CD4-positive, alpha-beta memory T cell (primary cell): ENCODE measurements around the gene CUTA. TPM values are rescaled to one million over a fixed set of nuclear protein-coding genes. Genes with fewer than 3 reads are reported as not detected.

Source experiments
- CTCF ChIA-PET: fragments of 350-600 bp; sonication (Branson Sonifier 250); formaldehyde crosslinking; loops from one replicate; lab custom pipeline; 2021; ENCODE audit warnings: inconsistent platforms; ENCODE audit not compliant: partially characterized antibody; lab: Charles Lee
- POLR2A ChIA-PET: fragments of 350-600 bp; sonication (Branson Sonifier 250); formaldehyde crosslinking; loops from one replicate; lab custom pipeline; 2021; ENCODE audit not compliant: partially characterized antibody; lab: Charles Lee
- DNase-seq, 5 donors: peaks; one replicate each; pipeline versions ENCODE4 v3.0.0 to v3.0.0-alpha.2; 2020 to 2022; ENCODE audit warnings: mixed read lengths in 1 of 5
- H3K27ac ChIP-seq: one replicate; pipeline ENCODE4 v1.7.0; 2013; ENCODE audit warnings: low read depth, low read length
- H3K27me3 ChIP-seq: 2 replicates; pipeline ENCODE4 v1.7.0; 2013; ENCODE audit warnings: mild to moderate bottlenecking, low read length, moderate library complexity; ENCODE audit not compliant: insufficient read depth
- H3K36me3 ChIP-seq: 2 replicates; pipeline ENCODE4 v1.7.0; 2013; ENCODE audit warnings: mild to moderate bottlenecking, low read length, moderate library complexity; ENCODE audit not compliant: insufficient read depth
- H3K4me1 ChIP-seq: 2 replicates; pipeline ENCODE4 v1.7.0; 2013; ENCODE audit warnings: mild to moderate bottlenecking, low read length, moderate library complexity; ENCODE audit not compliant: insufficient read depth
- H3K4me3 ChIP-seq, 2 donors: one replicate each; pipeline ENCODE4 v1.7.0; 2013; ENCODE audit warnings: low read length in 2 of 2, mild to moderate bottlenecking in 1 of 2
- H3K9me3 ChIP-seq, 2 donors: one replicate each; pipeline ENCODE4 v1.7.0; 2013; ENCODE audit warnings: low read length in 2 of 2, control low read depth in 1 of 2; ENCODE audit not compliant: control insufficient read depth in 1 of 2
- H3K27ac Mint-ChIP-seq, 7 donors: one replicate each; pipeline ENCODE4 v1.8.0; 2020 to 2021; ENCODE audit warnings: mixed read lengths in 7 of 7, mild to moderate bottlenecking in 6 of 7, inconsistent platforms in 3 of 7, moderate library complexity in 3 of 7
- H3K27me3 Mint-ChIP-seq, 2 donors: one replicate each; pipeline ENCODE4 v1.8.0; 2020 to 2021; ENCODE audit warnings: mixed read lengths in 2 of 2
- H3K36me3 Mint-ChIP-seq, 2 donors: one replicate each; pipeline ENCODE4 v1.8.0; 2020 to 2021; ENCODE audit warnings: mixed read lengths in 2 of 2, inconsistent platforms in 1 of 2, mild to moderate bottlenecking in 1 of 2
- H3K4me1 Mint-ChIP-seq, 4 donors: one replicate each; pipeline ENCODE4 v1.8.0; 2020 to 2021; ENCODE audit warnings: mixed read lengths in 4 of 4, mild to moderate bottlenecking in 1 of 4
- H3K4me3 Mint-ChIP-seq, 8 donors: one replicate each; pipeline ENCODE4 v1.8.0; 2020 to 2021; ENCODE audit warnings: mixed read lengths in 8 of 8, mild to moderate bottlenecking in 7 of 8, moderate library complexity in 6 of 8, inconsistent platforms in 3 of 8
- H3K9me3 Mint-ChIP-seq, 8 donors: one replicate each; pipeline ENCODE4 v1.8.0; 2020 to 2021; ENCODE audit warnings: mixed read lengths in 8 of 8, mild to moderate bottlenecking in 5 of 8, inconsistent platforms in 3 of 8, moderate library complexity in 1 of 8
- intact Hi-C: fragments of 100-400 bp; cut with micrococcal nuclease; formaldehyde crosslinking; loops from one replicate; pipeline ENCODE4 v1.15.1; 2023
- polyA plus RNA-seq, 2 donors: library from polyadenylated mRNA; unstranded; fragments of 300-500 nt; fragmentation: Illumina TruSeq; gene quantifications; one replicate each; pipeline ENCODE4 v1.2.3, GENCODE V29; 2021
- total RNA-seq, 2 experiments: library from RNA; stranded (reverse); gene quantifications; one replicate each; pipeline ENCODE4 v1.2.3, GENCODE V29; 2021

Gene CUTA, protein sequence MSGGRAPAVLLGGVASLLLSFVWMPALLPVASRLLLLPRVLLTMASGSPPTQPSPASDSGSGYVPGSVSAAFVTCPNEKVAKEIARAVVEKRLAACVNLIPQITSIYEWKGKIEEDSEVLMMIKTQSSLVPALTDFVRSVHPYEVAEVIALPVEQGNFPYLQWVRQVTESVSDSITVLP
- total RNA-seq (100 to 1,000 TPM; 210 to 217 TPM), polyA plus RNA-seq (100 to 1,000 TPM; 371 to 407 TPM)

DNA sequence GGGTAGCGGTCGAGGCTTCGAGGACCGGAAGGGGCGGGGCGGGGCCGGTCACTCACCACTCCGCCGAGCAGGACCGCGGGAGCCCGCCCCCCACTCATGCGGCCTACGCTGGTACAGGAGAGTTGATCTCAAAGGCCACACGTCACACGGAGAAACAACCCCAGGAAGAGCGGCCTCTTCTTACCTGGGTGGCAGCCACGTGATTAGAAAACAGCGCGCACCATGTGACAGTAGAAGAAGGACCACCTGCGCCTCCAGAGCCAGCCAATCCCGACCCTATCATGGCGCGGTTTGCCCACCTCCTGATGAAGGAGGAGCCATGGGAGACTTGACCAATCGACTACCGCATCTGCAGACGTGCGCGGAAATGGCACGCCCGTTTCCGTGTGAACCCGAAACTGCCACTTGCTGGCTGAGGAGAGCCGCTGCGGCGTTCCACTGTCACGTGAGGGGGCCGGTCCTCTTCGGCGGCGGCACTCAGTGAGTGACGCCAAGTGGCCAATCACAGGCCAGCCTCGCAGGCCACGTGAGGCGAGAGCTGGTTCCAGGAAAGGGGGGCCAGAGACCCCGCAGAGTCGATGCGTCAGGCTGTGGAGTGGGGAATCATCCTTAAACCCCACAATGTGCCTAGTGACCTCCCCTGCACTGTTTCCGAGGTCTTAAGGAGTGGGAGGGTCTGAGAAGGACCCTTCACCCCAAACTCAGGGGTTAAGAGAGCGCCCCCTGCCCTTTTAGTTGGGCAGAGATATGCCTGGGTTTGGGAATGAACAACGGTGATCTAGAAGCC, at the start of gene CUTA:
Gene CUTA (minus strand): TSS at position 205 of the 787 bp plus-strand sequence. CDS start 107 bp downstream, at position 98.
- peak within 1 kb of the TSS; percentile 97 for H3K27ac ChIP-seq
- DNase-seq: peak; percentile 97 to 100 (median 100)
- Mint-ChIP-seq H3K27ac (peak within 1 kb of the TSS; percentile 99 to 100 (median 99)), H3K36me3 (peaks cover 28 to 49% of the 10 kb centered on the region in 2 donors), H3K27me3 (no peaks in the 10 kb centered on the region), H3K4me1 (peaks cover 43 to 87% (median 61%) of the 10 kb centered on the region in 4 donors), H3K9me3 (no peaks in the 10 kb centered on the region), H3K4me3 (peak within 1 kb of the TSS; percentile 87 to 97 (median 94))
- H3K9me3 ChIP-seq: no peaks in the 10 kb centered on the region
- intact Hi-C loops: loop anchor here (1.0 to 10.0 kb wide), 9 partner anchors 8 to 1223 kb away; partner anchors contain the start of genes GPSM3, HSD17B8, KIFC1 and PBX2
- CTCF ChIA-PET: interaction anchor here (0.9 to 2.3 kb wide), 11 partner anchors 8 to 221 kb away, joined by 3 to 17 read pairs (median 4); partner anchors contain the start of gene ZBTB9
- POLR2A ChIA-PET: interaction anchor here (0.6 to 4.6 kb wide), 27 partner anchors 8 to 446 kb away, joined by 3 to 77 read pairs (median 6); partner anchors contain the start of genes B3GALT4, BAK1, KIFC1 and PFDN6
- H3K4me3 ChIP-seq: peak within 1 kb of the TSS; percentile 82 to 94
- peaks cover 72% of the 10 kb centered on the region for H3K4me1 ChIP-seq
- peaks cover 28% of the 10 kb centered on the region for H3K36me3 ChIP-seq
- no peaks in the 10 kb centered on the region for H3K27me3 ChIP-seq

DNA sequence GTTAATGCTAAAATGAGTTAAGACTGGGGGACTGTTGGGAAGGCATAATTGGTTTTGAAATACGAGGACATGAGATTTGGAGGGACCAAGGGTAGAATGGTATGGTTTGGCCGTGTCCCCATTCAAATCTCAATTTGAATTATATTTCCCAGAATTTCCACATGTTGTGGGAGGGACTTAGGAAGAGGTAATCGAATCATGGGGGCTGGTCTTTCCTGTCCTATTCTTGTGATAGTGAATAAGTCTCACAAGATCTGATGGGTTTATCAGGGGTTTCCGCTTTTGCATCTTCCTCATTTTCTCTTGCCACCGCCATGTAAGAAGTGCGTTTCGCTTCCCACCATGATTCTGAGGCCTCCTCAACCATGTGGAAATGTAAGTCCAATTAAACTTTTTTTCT, 49.2 kb upstream of the CUTA start:
- Histone ChIP-seq H3K27ac (no peak overlapping the region), H3K36me3 (no peaks in the 10 kb centered on the region), H3K4me1 (no peaks in the 10 kb centered on the region), H3K4me3 (no peak overlapping the region), H3K9me3 (no peaks in the 10 kb centered on the region), H3K27me3 (no peaks in the 10 kb centered on the region)
- intact Hi-C loops: no loop called here
- Mint-ChIP-seq H3K36me3 (no peaks in the 10 kb centered on the region), H3K4me3 (no peak overlapping the region), H3K27me3 (peaks cover 0 to 3% of the 10 kb centered on the region in 2 donors), H3K9me3 (no peaks in the 10 kb centered on the region), H3K27ac (peak overlapping the region in 1 of 7 donors; percentile 35), H3K4me1 (no peaks in the 10 kb centered on the region)
- ChIA-PET POLR2A (no interaction called here), CTCF (interaction anchor here (1.0 kb wide), 1 partner anchor 15 kb away, joined by 3 read pairs; no protein-coding TSS in a partner anchor)
- DNase-seq: no peak

DNA sequence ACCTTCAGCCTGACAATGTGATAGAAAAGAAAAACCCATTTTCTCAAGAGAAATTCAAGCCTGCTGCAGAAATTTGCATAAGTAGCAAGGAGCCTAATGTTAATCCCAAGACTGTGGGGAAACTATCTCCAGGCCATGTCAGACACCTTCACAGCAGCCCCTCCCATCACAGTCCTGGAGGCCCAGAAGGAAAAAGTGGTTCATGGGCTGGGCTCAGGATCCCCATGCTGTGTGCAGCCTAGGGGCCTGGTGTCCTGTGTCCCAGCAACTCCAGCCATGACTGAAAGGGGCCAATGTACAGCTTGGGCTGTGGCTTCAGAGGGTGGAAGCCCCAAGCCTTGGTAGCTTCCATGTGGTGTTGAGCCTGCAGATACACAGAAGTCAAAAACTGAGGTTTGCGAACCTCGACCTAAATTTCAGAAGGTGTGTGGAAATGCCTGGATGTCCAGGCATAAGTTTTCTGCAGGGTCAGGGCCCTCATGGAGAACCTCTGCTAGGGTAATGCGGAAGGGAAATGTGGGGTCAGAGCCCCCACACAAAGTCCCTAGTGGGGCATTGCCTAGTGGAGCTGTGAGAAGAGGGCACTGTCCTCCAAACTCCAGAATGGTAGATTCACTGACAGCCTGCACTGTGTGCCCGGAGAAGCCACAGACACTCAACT, 48.3 kb upstream of the CUTA start:
- POLR2A ChIA-PET: no interaction called here
- Mint-ChIP-seq H3K36me3 (no peaks in the 10 kb centered on the region), H3K4me1 (no peaks in the 10 kb centered on the region), H3K27ac (no peak overlapping the region), H3K27me3 (peaks cover 0 to 3% of the 10 kb centered on the region in 2 donors), H3K9me3 (no peaks in the 10 kb centered on the region), H3K4me3 (no peak overlapping the region)
- intact Hi-C loops: no loop called here
- Histone ChIP-seq H3K27me3 (no peaks in the 10 kb centered on the region), H3K36me3 (no peaks in the 10 kb centered on the region), H3K9me3 (no peaks in the 10 kb centered on the region), H3K4me3 (no peak overlapping the region), H3K4me1 (no peaks in the 10 kb centered on the region), H3K27ac (no peak overlapping the region)
- DNase-seq: no peak
- CTCF ChIA-PET: interaction anchor here (1.0 kb wide), 1 partner anchor 16 kb away, joined by 3 read pairs; no protein-coding TSS in a partner anchor

DNA sequence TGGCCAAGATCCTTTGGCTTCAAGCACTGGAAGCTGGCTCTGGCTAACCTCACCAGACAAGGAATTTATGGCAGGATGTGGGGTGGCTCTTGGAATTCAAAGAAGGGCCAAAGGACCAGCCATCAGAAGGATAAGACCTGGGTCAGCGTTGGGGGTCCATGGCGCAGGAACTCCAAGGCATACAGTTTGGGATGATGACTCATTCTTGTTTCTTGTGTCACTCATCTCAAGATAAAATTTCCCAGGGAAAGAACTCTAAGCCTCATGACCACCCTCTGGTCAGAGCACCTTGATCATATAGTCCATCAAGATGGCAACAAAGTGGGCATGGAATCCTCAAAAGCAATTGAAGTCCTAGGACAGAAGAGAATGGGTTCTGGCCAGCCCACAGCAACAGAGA, 41.3 kb upstream of the CUTA start:
- H3K9me3 ChIP-seq: no peaks in the 10 kb centered on the region
- no peaks in the 10 kb centered on the region for H3K27me3 ChIP-seq
- H3K27me3 Mint-ChIP-seq: peaks cover 0 to 3% of the 10 kb centered on the region in 2 donors
- H3K27ac Mint-ChIP-seq: no peak overlapping the region
- no peak for DNase-seq
- no peaks in the 10 kb centered on the region for H3K9me3 Mint-ChIP-seq
- H3K36me3 ChIP-seq: peaks cover 7% of the 10 kb centered on the region
- intact Hi-C loops: loop anchor here (10.0 kb wide), 1 partner anchor 256 kb away; the partner anchor contains the start of gene UQCC2
- peaks cover 6 to 30% (median 14%) of the 10 kb centered on the region in 4 donors for H3K4me1 Mint-ChIP-seq
- no peak overlapping the region for H3K4me3 ChIP-seq
- peaks cover 13% of the 10 kb centered on the region for H3K4me1 ChIP-seq
- no peak overlapping the region for H3K4me3 Mint-ChIP-seq
- POLR2A ChIA-PET: no interaction called here
- CTCF ChIA-PET: no interaction called here
- H3K27ac ChIP-seq: no peak overlapping the region
- peaks cover 11 to 27% of the 10 kb centered on the region in 2 donors for H3K36me3 Mint-ChIP-seq

DNA sequence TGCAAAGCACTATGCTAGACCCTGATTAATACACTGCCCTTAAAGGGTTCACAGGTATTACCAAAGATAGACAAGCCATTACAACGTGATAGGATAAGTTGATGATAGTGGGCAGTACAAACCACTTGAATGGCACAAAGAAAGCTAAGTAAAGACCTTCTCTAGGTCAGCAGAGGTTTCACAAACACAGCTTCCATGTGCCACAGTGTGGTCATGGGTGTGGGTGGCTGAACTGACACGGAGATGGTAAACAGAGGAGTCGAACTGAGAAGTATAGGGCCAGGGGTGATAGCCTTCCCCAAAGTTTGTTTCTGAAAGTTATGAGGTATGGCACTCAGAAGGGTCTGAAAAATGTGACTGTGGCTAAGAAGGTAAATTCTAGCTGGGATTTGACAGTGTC, 40.8 kb upstream of the CUTA start:
- Histone ChIP-seq H3K4me3 (no peak overlapping the region), H3K27me3 (no peaks in the 10 kb centered on the region), H3K9me3 (no peaks in the 10 kb centered on the region), H3K36me3 (peaks cover 7% of the 10 kb centered on the region), H3K27ac (no peak overlapping the region), H3K4me1 (peaks cover 17% of the 10 kb centered on the region)
- CTCF ChIA-PET: no interaction called here
- Mint-ChIP-seq H3K36me3 (peaks cover 11 to 29% of the 10 kb centered on the region in 2 donors), H3K27me3 (peaks cover 0 to 2% of the 10 kb centered on the region in 2 donors), H3K4me3 (no peak overlapping the region), H3K9me3 (no peaks in the 10 kb centered on the region), H3K4me1 (peaks cover 6 to 34% (median 17%) of the 10 kb centered on the region in 4 donors), H3K27ac (peak overlapping the region in 1 of 7 donors; percentile 24)
- intact Hi-C loops: loop anchor here (10.0 kb wide), 1 partner anchor 256 kb away; the partner anchor contains the start of gene UQCC2
- no peak for DNase-seq
- POLR2A ChIA-PET: no interaction called here

DNA sequence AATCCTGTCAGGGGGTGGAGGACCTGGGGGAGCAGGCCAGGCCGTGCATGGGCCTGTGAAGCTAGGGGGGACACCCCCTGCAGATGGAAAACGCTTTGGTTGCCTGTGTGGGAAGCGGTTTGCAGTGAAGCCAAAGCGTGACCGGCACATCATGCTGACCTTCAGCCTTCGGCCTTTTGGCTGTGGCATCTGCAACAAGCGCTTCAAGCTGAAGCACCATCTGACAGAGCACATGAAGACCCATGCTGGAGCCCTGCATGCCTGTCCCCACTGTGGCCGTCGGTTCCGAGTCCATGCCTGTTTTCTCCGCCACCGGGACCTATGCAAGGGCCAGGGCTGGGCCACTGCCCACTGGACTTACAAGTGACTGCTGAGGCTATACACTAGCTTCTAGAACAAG, 38.2 kb upstream of the CUTA start:
- H3K36me3 Mint-ChIP-seq: peaks cover 11 to 31% of the 10 kb centered on the region in 2 donors
- H3K4me3 Mint-ChIP-seq: peak overlapping the region in 5 of 8 donors; percentile 28 to 68 (median 40)
- no peak overlapping the region for H3K4me3 ChIP-seq
- H3K27ac Mint-ChIP-seq: peak overlapping the region in 4 of 7 donors; percentile 8 to 41 (median 36)
- H3K9me3 ChIP-seq: no peaks in the 10 kb centered on the region
- H3K27ac ChIP-seq: no peak overlapping the region
- no peak for DNase-seq
- H3K36me3 ChIP-seq: peaks cover 7% of the 10 kb centered on the region
- no peaks in the 10 kb centered on the region for H3K27me3 Mint-ChIP-seq
- intact Hi-C loops: loop anchor here (10.0 kb wide), 1 partner anchor 259 kb away; the partner anchor contains the start of gene UQCC2
- H3K4me1 ChIP-seq: peaks cover 29% of the 10 kb centered on the region
- POLR2A ChIA-PET: interaction anchor here (0.7 to 1.1 kb wide), 2 partner anchors 30 to 39 kb away, joined by 3 read pairs; no protein-coding TSS in a partner anchor
- H3K9me3 Mint-ChIP-seq: no peaks in the 10 kb centered on the region
- H3K4me1 Mint-ChIP-seq: peaks cover 14 to 43% (median 25%) of the 10 kb centered on the region in 4 donors
- CTCF ChIA-PET: no interaction called here
- no peaks in the 10 kb centered on the region for H3K27me3 ChIP-seq
